Upper lobe of right lung (tissue), 1 donor: ENCODE results near the gene UTP4. TPM values are rescaled to one million over a fixed set of nuclear protein-coding genes. Genes with fewer than 3 reads are reported as not detected.
"Not testable (repeated sequence)": the region's sequence is repeated elsewhere in the genome, so short reads cannot be mapped to it uniquely, and the experiment has no call there.

Source experiments
- ATAC-seq: fragments of 200-7000 bp; cut with Tn5 transposase; one replicate; pipeline ENCODE4 v1.9.1; 2020; ENCODE audit warnings: mild to moderate bottlenecking, moderate library complexity
- DNase-seq: peaks from one replicate; pipeline ENCODE4 v3.0.0-alpha.2; 2020
- H3K27ac ChIP-seq: fragments of 200-600 bp; one replicate; pipeline ENCODE4 v1.8.0; 2022
- H3K27me3 ChIP-seq: fragments of 200-600 bp; one replicate; pipeline ENCODE4 v1.8.0; 2022; ENCODE audit warnings: mild to moderate bottlenecking
- H3K36me3 ChIP-seq: fragments of 200-600 bp; one replicate; pipeline ENCODE4 v1.8.0; 2022
- H3K4me1 ChIP-seq: fragments of 200-600 bp; one replicate; pipeline ENCODE4 v1.8.0; 2022
- H3K4me3 ChIP-seq: fragments of 200-600 bp; one replicate; pipeline ENCODE4 v1.8.0; 2022; ENCODE audit warnings: mild to moderate bottlenecking
- H3K9me3 ChIP-seq: fragments of 200-600 bp; one replicate; pipeline ENCODE4 v1.8.0; 2022
- intact Hi-C: fragments of 100-400 bp; cut with DNase I; formaldehyde crosslinking; loops from one replicate; pipeline ENCODE4 v1.11.0; 2022
- total RNA-seq: library from RNA; stranded (reverse); fragmentation: NEBNext Ultra II Directional; extraction: Animal tissue kit (Norgen Biotek cat#: 25700); gene quantifications from one replicate; pipeline ENCODE4 v1.2.1, GENCODE V29; 2021
- TF ChIP-seq, protein P1 (sequence below): fragments of 200-600 bp; IDR thresholded peaks from one replicate; pipeline ENCODE4 v1.8.0; 2022; ENCODE audit warnings: antibody characterized with exemption
- donor health status: DM: no; HTN: yes; CAD: no; lungs with severe emphysema.

UTP4 gene
- total RNA-seq, 1 donor from 2014 or later = 36.5 TPM

DNA sequence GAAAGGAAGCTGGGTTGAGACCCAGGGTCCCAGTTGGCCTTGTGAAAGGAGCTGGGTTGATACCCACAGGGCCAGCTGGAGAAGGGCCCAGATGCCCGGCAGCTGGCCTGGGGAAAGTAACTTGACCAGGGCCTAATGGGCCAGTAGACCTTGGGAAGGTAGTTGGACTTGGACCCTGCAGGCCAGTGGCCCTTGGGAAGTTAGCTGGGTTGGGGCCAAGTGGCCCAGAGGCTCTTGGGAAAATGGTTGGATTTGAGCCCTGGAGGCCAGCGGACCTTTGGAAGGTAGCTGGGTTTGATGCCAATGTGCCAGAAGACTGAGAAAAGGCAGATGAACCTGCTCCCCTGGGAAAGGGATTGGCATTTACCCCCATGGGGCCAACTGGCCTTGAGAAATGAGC lies 13.5 kb upstream of the UTP4 start:
- H3K27me3 ChIP-seq = no peaks in the 10 kb centered on the region

DNA sequence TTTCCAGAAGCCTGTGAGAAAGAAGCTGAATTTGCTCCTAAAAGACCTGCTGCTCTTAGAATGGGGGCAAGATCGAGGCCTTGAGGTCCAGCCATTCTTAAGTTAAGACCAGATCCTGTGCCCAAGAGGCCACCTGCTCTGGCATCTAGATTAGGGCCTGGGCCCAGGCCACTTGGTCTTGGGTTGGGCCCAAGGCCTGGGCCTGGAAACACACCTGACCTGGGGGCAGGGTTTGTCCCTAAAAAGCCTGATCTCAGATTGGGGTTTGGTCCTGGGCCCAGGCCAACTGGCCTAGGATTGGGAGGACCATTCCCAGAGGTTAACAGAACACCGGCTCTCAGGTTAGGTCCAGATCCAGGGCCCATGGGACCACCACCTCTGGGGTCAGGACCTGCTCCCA lies 12.9 kb upstream of the UTP4 start:
- Histone ChIP-seq H3K9me3 (no peaks in the 10 kb centered on the region), H3K4me1 (peaks cover 5% of the 10 kb centered on the region), H3K4me3 (no peak overlapping the region), H3K27me3 (no peaks in the 10 kb centered on the region), H3K36me3 (peaks cover 56% of the 10 kb centered on the region), H3K27ac (no peak overlapping the region)
- ATAC-seq (no peak), DNase-seq (peak; percentile 52)
- intact Hi-C loops = loop anchor here (10.0 kb wide), 2 partner anchors 215 to 595 kb away; no protein-coding TSS in a partner anchor
- TF ChIP-seq, protein P1, sequence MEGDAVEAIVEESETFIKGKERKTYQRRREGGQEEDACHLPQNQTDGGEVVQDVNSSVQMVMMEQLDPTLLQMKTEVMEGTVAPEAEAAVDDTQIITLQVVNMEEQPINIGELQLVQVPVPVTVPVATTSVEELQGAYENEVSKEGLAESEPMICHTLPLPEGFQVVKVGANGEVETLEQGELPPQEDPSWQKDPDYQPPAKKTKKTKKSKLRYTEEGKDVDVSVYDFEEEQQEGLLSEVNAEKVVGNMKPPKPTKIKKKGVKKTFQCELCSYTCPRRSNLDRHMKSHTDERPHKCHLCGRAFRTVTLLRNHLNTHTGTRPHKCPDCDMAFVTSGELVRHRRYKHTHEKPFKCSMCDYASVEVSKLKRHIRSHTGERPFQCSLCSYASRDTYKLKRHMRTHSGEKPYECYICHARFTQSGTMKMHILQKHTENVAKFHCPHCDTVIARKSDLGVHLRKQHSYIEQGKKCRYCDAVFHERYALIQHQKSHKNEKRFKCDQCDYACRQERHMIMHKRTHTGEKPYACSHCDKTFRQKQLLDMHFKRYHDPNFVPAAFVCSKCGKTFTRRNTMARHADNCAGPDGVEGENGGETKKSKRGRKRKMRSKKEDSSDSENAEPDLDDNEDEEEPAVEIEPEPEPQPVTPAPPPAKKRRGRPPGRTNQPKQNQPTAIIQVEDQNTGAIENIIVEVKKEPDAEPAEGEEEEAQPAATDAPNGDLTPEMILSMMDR = no peak

More for the DNA sequence above, 13.5 kb upstream of the UTP4 start:
- H3K9me3 ChIP-seq = no peaks in the 10 kb centered on the region
- intact Hi-C loops = loop anchor here (10.0 kb wide), 2 partner anchors 214 to 594 kb away; no protein-coding TSS in a partner anchor
- no peak overlapping the region for H3K27ac ChIP-seq
- DNase-seq (peak; percentile 32), ATAC-seq (no peak)
- H3K36me3 ChIP-seq = peaks cover 62% of the 10 kb centered on the region
- H3K4me1 ChIP-seq = peaks cover 5% of the 10 kb centered on the region
- H3K4me3 ChIP-seq = no peak overlapping the region
- TF ChIP-seq, protein P1 = no peak

DNA sequence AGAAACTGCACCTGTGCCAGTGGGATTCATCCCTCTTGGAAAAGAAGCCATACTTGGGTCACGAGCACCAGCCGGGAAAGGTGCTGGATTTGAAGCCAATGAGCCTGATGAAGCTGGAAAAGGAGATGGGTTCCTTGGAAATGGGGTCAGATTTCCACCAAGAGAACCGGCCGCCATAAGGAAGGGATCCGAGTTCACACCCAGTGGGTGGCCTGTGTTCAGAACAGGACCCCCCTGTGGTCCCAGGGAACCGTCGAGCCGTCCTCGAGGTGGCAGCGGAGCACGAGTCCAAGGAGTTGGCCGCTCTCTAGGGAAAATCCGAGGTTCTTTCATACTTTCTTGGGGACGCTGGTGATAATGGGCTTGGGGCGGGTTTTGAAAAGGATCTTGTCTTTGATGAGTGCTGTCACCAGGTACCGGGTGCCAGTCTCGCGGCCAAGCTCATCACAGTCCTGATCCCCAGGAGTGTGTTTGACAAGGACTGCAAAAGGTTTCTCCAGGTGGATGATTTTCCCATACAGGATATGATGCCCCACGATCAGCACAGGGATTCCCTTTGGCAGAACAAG lies 12.3 kb upstream of the UTP4 start:
- intact Hi-C loops = no loop called here
- no peak overlapping the region for H3K4me3 ChIP-seq
- DNase-seq = peak; percentile 28
- no peaks in the 10 kb centered on the region for H3K27me3 ChIP-seq
- peaks cover 50% of the 10 kb centered on the region for H3K36me3 ChIP-seq
- no peak overlapping the region for H3K27ac ChIP-seq
- no peak for ATAC-seq
- no peaks in the 10 kb centered on the region for H3K9me3 ChIP-seq
- TF ChIP-seq, protein P1 = no peak
- peaks cover 5% of the 10 kb centered on the region for H3K4me1 ChIP-seq

DNA sequence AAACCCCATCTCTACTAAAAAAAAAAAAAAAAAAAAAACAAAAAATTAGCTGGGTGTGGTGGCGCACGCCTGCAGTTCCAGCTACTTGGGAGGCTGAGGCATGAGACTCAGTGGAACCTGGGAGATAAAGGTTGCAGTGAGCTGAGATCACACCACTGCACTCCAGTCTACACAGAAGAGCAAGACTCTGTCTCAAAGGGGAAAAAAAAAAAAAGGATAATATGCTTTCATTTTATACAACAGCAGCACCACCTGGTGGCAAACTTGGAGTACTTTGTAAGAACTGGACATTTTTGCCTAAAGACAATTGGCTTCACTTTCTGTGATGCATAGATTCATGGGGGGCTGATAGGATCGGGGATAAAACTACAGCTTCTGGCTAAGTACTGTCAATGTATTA lies 8.5 kb upstream of the UTP4 start:
- Histone ChIP-seq H3K9me3 (no peaks in the 10 kb centered on the region), H3K36me3 (peaks cover 35% of the 10 kb centered on the region), H3K4me3 (no peak overlapping the region), H3K4me1 (no peaks in the 10 kb centered on the region), H3K27ac (no peak overlapping the region), H3K27me3 (no peaks in the 10 kb centered on the region)
- peak; percentile 80 for ATAC-seq
- DNase-seq = peak; percentile 27
- TF ChIP-seq, protein P1 = peak; percentile 66
- intact Hi-C loops = no loop called here

DNA sequence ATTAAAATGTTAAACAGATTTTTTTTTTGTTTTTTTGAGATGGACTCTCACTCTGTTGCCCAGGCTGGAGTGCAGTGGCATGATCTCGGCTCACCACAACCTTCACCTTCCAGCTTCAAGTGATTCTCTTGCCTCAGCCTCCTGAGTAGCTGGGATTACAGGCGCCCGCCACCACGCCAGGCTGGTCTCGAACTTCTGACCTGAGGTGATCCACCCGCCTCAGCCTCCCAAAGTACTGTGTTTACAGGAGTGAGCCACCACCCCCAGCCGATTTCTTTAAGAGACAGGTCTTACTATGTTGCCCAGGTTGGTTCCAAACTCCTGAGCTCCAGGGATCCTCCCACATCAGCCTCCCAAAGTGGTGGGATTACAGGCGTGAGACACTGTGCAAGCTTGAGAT lies 8.0 kb upstream of the UTP4 start:
- H3K27ac ChIP-seq, H3K27me3 ChIP-seq, ATAC-seq, H3K9me3 ChIP-seq, H3K4me1 ChIP-seq, intact Hi-C loops, H3K4me3 ChIP-seq: not testable (repeated sequence)
- DNase-seq = peak; percentile 46
- H3K36me3 ChIP-seq = peaks cover 30% of the 10 kb centered on the region

DNA sequence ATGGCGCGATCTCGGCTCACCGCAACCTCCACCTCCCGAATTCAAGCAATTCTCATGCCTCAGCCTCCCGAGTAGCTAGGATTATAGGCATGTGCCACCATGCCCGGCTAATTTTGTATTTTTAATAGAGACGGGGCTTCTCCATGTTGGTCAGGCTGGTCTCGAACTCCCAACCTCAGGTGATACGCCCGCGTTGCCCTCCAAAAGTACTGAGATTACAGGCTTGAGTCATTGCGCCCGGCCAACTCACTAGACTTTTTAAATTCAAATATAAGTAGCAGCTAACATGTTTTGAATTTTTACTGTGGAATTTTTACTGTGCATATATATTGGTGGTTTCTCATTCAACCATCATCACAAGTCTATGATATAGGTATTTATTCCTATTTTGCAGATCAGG lies 7.5 kb upstream of the UTP4 start:
- H3K4me1 ChIP-seq, H3K9me3 ChIP-seq, ATAC-seq, intact Hi-C loops, H3K27me3 ChIP-seq, H3K27ac ChIP-seq, H3K4me3 ChIP-seq: not testable (repeated sequence)
- DNase-seq = peak; percentile 32
- peaks cover 24% of the 10 kb centered on the region for H3K36me3 ChIP-seq

DNA sequence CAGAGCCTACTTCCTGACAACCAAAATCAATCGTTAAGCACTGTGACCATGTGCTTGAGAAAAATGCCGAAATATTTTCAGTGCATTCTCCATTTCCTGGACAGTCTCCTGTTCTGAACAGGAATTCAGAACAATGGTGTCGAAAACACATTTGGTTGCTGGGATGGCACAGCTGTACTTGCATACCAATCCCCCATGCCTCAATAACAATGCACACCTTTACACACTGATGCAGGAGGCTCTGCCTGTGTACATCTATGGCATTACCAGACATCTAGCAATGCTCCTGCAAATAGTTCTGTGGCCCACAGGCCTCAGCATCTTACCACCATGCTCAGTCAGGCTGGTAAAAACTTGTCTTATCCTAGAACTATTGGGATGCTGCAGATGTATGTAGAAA lies 6.2 kb upstream of the UTP4 start:
- ATAC-seq = no peak
- Histone ChIP-seq H3K27me3 (no peaks in the 10 kb centered on the region), H3K4me3 (no peak overlapping the region), H3K9me3 (no peaks in the 10 kb centered on the region), H3K36me3 (peaks cover 12% of the 10 kb centered on the region), H3K27ac (no peak overlapping the region), H3K4me1 (peaks cover 10% of the 10 kb centered on the region)
- no peak for DNase-seq
- intact Hi-C loops = no loop called here
- TF ChIP-seq, protein P1 = no peak

DNA sequence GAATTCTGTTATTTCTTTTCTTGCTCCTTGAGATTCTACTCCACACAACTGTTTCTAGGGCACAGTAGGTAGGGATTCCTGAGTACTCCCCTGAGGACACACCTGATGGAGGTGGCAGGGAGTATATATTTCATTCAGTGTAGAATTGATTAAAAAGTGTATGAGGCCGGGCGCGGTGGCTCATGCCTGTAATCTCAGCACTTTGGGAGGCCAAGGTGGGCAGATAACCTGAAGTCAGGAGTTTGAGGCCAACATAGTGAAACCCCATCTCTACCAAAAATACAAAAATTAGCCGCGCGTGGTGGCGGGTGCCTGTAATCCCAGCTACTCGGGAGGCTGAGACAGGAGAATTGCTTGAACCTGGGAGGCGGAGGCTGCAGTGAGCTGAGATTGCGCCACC lies 5.6 kb upstream of the UTP4 start:
- H3K27ac ChIP-seq, H3K4me3 ChIP-seq, intact Hi-C loops, H3K27me3 ChIP-seq, DNase-seq, ATAC-seq, H3K9me3 ChIP-seq: not testable (repeated sequence)
- peaks cover 10% of the 10 kb centered on the region for H3K4me1 ChIP-seq
- H3K36me3 ChIP-seq = peaks cover 10% of the 10 kb centered on the region
